ENCODE results near the gene ACRV1. TPM values are rescaled to one million over a fixed set of nuclear protein-coding genes. Genes with fewer than 3 reads are reported as not detected.

The ACRV1 gene
- polyA plus RNA-seq, 2 of the 4 experiments (the other 2 are of a cell fraction) = 0.13 to 0.19 TPM

DNA sequence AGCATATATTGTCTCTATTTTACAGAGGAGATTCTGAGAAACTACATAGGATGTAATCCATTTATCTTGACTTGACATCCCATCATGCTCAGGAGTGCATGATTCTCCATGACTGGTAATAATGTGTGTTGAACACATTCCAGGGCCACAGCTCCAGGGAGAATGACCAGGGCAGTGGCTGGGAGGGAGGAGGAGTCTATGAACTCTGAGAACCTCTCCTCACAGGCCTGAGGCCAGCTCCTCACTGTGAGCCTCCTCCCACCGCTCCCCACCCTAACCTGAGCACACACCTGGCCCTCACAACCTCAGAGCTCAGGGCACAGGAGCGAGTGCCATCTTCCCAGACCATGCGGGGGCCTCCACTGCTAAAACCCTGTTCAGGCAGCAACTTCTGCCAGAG, 8.0 kb upstream of the ACRV1 start:
- CTCF ChIA-PET = no interaction called here
- no peak for ATAC-seq

GRCh38 chr11:125688066-125688465, 7.4 kb upstream of the ACRV1 start:
- CTCF ChIA-PET = no interaction called here

More for the DNA sequence above, 8.0 kb upstream of the ACRV1 start:
- Histone ChIP-seq H3K4me2 (no peak overlapping the region), H3K27ac (no peak overlapping the region), H3K4me3 (no peak overlapping the region), H3K9me3 (no peaks in the 10 kb centered on the region), H3K4me1 (no peaks in the 10 kb centered on the region)
- 100% methylated on average over 2 of the region's 3 CpGs for WGBS (ENCODE audit: missing lambda C conversion rate)
- TF ChIP-seq EHMT2 (IDR thresholded peaks at IDR 0.05; ENCODE audit: low read depth) (no peak), RFX5 (IDR thresholded peaks at IDR 0.05) (no peak), ESRRA (IDR thresholded peaks at IDR 0.05; ENCODE audit: borderline replicate concordance, low read length) (no peak), HOXA7 (CRISPR knock-in tag; IDR thresholded peaks at IDR 0.05) (no peak), ZC3H11A (IDR thresholded peaks at IDR 0.05) (no peak), SREBF2 (IDR thresholded peaks at IDR 0.05) (no peak), KDM1A (IDR thresholded peaks at IDR 0.05; ENCODE audit: low read depth) (no peak), POLR2AphosphoS2 (conservative IDR thresholded peaks at IDR 0.05; ENCODE audit: low read length) (no peak), NFE2L2 (conservative IDR thresholded peaks at IDR 0.05; ENCODE audit: low read length) (no peak), HOXB13 (CRISPR knock-in tag; IDR thresholded peaks at IDR 0.05; ENCODE audit: low read depth) (no peak), JUN (IDR thresholded peaks at IDR 0.05) (no peak), ATOH8 (CRISPR knock-in tag; IDR thresholded peaks at IDR 0.05; ENCODE audit: low read depth) (no peak), MYC (IDR thresholded peaks at IDR 0.05; ENCODE audit: borderline replicate concordance, low read length) (no peak), FOSB (CRISPR knock-in tag; IDR thresholded peaks at IDR 0.05) (no peak), HDAC2 (IDR thresholded peaks at IDR 0.05) (no peak), FOXS1 (CRISPR knock-in tag; IDR thresholded peaks at IDR 0.05) (no peak), NR3C1 (IDR thresholded peaks at IDR 0.05) (no peak)
- TF ChIP-seq, protein P1, sequence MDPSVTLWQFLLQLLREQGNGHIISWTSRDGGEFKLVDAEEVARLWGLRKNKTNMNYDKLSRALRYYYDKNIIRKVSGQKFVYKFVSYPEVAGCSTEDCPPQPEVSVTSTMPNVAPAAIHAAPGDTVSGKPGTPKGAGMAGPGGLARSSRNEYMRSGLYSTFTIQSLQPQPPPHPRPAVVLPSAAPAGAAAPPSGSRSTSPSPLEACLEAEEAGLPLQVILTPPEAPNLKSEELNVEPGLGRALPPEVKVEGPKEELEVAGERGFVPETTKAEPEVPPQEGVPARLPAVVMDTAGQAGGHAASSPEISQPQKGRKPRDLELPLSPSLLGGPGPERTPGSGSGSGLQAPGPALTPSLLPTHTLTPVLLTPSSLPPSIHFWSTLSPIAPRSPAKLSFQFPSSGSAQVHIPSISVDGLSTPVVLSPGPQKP (IDR thresholded peaks at IDR 0.05; ENCODE audit: low read depth, low read length) = no peak
- FAIRE-seq = no peak
- no peak for DNase-seq (ENCODE audit: low read depth in 1 of 2, low spot score in 1 of 2)
- POLR2A ChIA-PET = no interaction called here

More at GRCh38 chr11:125688066-125688465, 7.4 kb upstream of the ACRV1 start:
- no peak overlapping the region for H3K27ac ChIP-seq
- H3K4me1 ChIP-seq = no peaks in the 10 kb centered on the region
- ATAC-seq = no peak
- H3K4me2 ChIP-seq = no peak overlapping the region
- H3K4me3 ChIP-seq = no peak overlapping the region
- no peaks in the 10 kb centered on the region for H3K9me3 ChIP-seq
- POLR2A ChIA-PET = no interaction called here
- 95% methylated on average over 11 of the region's 11 CpGs for WGBS (ENCODE audit: missing lambda C conversion rate)
- TF ChIP-seq HEYL (CRISPR knock-in tag; IDR thresholded peaks at IDR 0.05) (no peak), FOXS1 (CRISPR knock-in tag; IDR thresholded peaks at IDR 0.05) (no peak), NR3C1 (IDR thresholded peaks at IDR 0.05) (no peak), ESRRA (IDR thresholded peaks at IDR 0.05; ENCODE audit: borderline replicate concordance, low read length) (no peak), RARB (CRISPR knock-in tag; IDR thresholded peaks at IDR 0.05) (no peak), ZSCAN20 (CRISPR knock-in tag; IDR thresholded peaks at IDR 0.05) (no peak), ATOH8 (CRISPR knock-in tag; IDR thresholded peaks at IDR 0.05; ENCODE audit: low read depth) (no peak), CBX8 (IDR thresholded peaks at IDR 0.05) (no peak), POLR2AphosphoS2 (conservative IDR thresholded peaks at IDR 0.05; ENCODE audit: low read length) (no peak), HOXB5 (CRISPR knock-in tag; IDR thresholded peaks at IDR 0.05) (no peak), EHMT2 (IDR thresholded peaks at IDR 0.05; ENCODE audit: low read depth) (no peak), FOSL2 (IDR thresholded peaks at IDR 0.05) (no peak), FOSL2 (CRISPR knock-in tag; IDR thresholded peaks at IDR 0.05) (no peak), SREBF2 (IDR thresholded peaks at IDR 0.05) (no peak), CBX2 (IDR thresholded peaks at IDR 0.05; ENCODE audit: borderline replicate concordance, low read depth) (no peak), HES2 (IDR thresholded peaks at IDR 0.05) (no peak)
- TF ChIP-seq, protein P2, sequence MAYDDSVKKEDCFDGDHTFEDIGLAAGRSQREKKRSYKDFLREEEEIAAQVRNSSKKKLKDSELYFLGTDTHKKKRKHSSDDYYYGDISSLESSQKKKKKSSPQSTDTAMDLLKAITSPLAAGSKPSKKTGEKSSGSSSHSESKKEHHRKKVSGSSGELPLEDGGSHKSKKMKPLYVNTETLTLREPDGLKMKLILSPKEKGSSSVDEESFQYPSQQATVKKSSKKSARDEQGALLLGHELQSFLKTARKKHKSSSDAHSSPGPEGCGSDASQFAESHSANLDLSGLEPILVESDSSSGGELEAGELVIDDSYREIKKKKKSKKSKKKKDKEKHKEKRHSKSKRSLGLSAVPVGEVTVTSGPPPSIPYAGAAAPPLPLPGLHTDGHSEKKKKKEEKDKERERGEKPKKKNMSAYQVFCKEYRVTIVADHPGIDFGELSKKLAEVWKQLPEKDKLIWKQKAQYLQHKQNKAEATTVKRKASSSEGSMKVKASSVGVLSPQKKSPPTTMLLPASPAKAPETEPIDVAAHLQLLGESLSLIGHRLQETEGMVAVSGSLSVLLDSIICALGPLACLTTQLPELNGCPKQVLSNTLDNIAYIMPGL (CRISPR knock-in tag; IDR thresholded peaks at IDR 0.05; ENCODE audit: borderline replicate concordance) = no peak
- TF ChIP-seq, protein P3, sequence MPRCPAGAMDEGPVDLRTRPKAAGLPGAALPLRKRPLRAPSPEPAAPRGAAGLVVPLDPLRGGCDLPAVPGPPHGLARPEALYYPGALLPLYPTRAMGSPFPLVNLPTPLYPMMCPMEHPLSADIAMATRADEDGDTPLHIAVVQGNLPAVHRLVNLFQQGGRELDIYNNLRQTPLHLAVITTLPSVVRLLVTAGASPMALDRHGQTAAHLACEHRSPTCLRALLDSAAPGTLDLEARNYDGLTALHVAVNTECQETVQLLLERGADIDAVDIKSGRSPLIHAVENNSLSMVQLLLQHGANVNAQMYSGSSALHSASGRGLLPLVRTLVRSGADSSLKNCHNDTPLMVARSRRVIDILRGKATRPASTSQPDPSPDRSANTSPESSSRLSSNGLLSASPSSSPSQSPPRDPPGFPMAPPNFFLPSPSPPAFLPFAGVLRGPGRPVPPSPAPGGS (IDR thresholded peaks at IDR 0.05) = no peak
- TF ChIP-seq, protein P4, sequence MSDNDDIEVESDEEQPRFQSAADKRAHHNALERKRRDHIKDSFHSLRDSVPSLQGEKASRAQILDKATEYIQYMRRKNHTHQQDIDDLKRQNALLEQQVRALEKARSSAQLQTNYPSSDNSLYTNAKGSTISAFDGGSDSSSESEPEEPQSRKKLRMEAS (IDR thresholded peaks at IDR 0.05) = no peak
- no peak for DNase-seq (ENCODE audit: low read depth in 1 of 2, low spot score in 1 of 2)
- FAIRE-seq = no peak

All from A549 (cell line).